ENCODE measurements around the gene SORCS2. TPM values are rescaled to one million over a fixed set of nuclear protein-coding genes. Genes with fewer than 3 reads are reported as not detected.

SORCS2 gene
- polyA plus RNA-seq, 3 donors, result 0.46 to 0.55 TPM; not detected in 1

GRCh38 chr4:7297374-7297773 lies 105.0 kb downstream of the SORCS2 start:
- TF ChIP-seq CTCF (IDR thresholded peaks at IDR 0.05), result no peak

GRCh38 chr4:7297881-7298280 lies 105.5 kb downstream of the SORCS2 start:
- H3K27ac Mint-ChIP-seq, result peak overlapping the region in 1 of 7 donors; percentile 15
- H3K27ac ChIP-seq (ENCODE audit: low read depth in 1 of 2, low read length in 2 of 2), result no peak overlapping the region
- H3K27me3 Mint-ChIP-seq (ENCODE audit: low read depth in 3 of 3), result peaks cover 9 to 19% (median 14%) of the 10 kb centered on the region in 3 donors
- H3K79me2 ChIP-seq (ENCODE audit: insufficient read depth, low read length), result no peaks in the 10 kb centered on the region
- H4K20me1 ChIP-seq (ENCODE audit: insufficient read depth, low read length), result no peaks in the 10 kb centered on the region
- no peaks in the 10 kb centered on the region for H3K4me1 Mint-ChIP-seq
- intact Hi-C loops (cut with micrococcal nuclease), result no loop called here
- H3K4me3 Mint-ChIP-seq, result no peak overlapping the region
- H3K36me3 ChIP-seq (replicated peaks in 1 of 2; ENCODE audit: control insufficient read depth in 1 of 2, insufficient read depth in 2 of 2, low read length in 2 of 2), result no peaks in the 10 kb centered on the region
- WGBS (ENCODE audit: insufficient coverage), result 82% methylated on average over 8 of the region's 8 CpGs
- no peak overlapping the region for H3K4me3 ChIP-seq (replicated peaks in 1 of 3; ENCODE audit: low read depth in 2 of 3, low read length in 3 of 3)
- H3K4me1 ChIP-seq (ENCODE audit: control insufficient read depth in 1 of 2, insufficient read depth in 2 of 2, low read length in 2 of 2), result no peaks in the 10 kb centered on the region
- no peaks in the 10 kb centered on the region for H3K27me3 ChIP-seq (ENCODE audit: control insufficient read depth in 2 of 2, insufficient read depth in 2 of 2, low read length in 2 of 2)
- DNase-seq, result no peak
- H3K36me3 Mint-ChIP-seq, result no peaks in the 10 kb centered on the region
- peaks cover 0 to 2% (median 0%) of the 10 kb centered on the region in 7 donors for H3K9me3 Mint-ChIP-seq
- no peaks in the 10 kb centered on the region for H3K9me3 ChIP-seq (replicated peaks in 1 of 2; ENCODE audit: control insufficient read depth in 1 of 2, insufficient read depth in 1 of 2, low read length in 2 of 2)
- no peak overlapping the region for H3K4me2 ChIP-seq (replicated peaks; ENCODE audit: extremely low read depth, low read length, poor library complexity, severe bottlenecking)
- no peak for TF ChIP-seq CTCF (IDR thresholded peaks at IDR 0.05)
- no peak overlapping the region for H2AFZ ChIP-seq (ENCODE audit: insufficient read depth, low read depth, low read length, poor library complexity, severe bottlenecking)
- no peak overlapping the region for H3K9ac ChIP-seq (ENCODE audit: insufficient read depth, low read length, poor library complexity, severe bottlenecking)

More at GRCh38 chr4:7297374-7297773, 105.0 kb downstream of the SORCS2 start:
- Mint-ChIP-seq H3K27ac (no peak overlapping the region), H3K27me3 (ENCODE audit: low read depth in 3 of 3) (peaks cover 7 to 19% (median 14%) of the 10 kb centered on the region in 3 donors), H3K36me3 (no peaks in the 10 kb centered on the region), H3K4me3 (no peak overlapping the region), H3K4me1 (no peaks in the 10 kb centered on the region), H3K9me3 (no peaks in the 10 kb centered on the region)
- Histone ChIP-seq H3K79me2 (ENCODE audit: insufficient read depth, low read length) (no peaks in the 10 kb centered on the region), H3K4me1 (ENCODE audit: control insufficient read depth in 1 of 2, insufficient read depth in 2 of 2, low read length in 2 of 2) (no peaks in the 10 kb centered on the region), H3K9ac (ENCODE audit: insufficient read depth, low read length, poor library complexity, severe bottlenecking) (no peak overlapping the region), H3K4me3 (replicated peaks in 1 of 3; ENCODE audit: low read depth in 2 of 3, low read length in 3 of 3) (no peak overlapping the region), H4K20me1 (ENCODE audit: insufficient read depth, low read length) (no peaks in the 10 kb centered on the region), H3K27me3 (ENCODE audit: control insufficient read depth in 2 of 2, insufficient read depth in 2 of 2, low read length in 2 of 2) (no peaks in the 10 kb centered on the region), H3K9me3 (replicated peaks in 1 of 2; ENCODE audit: control insufficient read depth in 1 of 2, insufficient read depth in 1 of 2, low read length in 2 of 2) (no peaks in the 10 kb centered on the region), H3K36me3 (replicated peaks in 1 of 2; ENCODE audit: control insufficient read depth in 1 of 2, insufficient read depth in 2 of 2, low read length in 2 of 2) (no peaks in the 10 kb centered on the region), H3K4me2 (replicated peaks; ENCODE audit: extremely low read depth, low read length, poor library complexity, severe bottlenecking) (no peak overlapping the region), H3K27ac (ENCODE audit: low read depth in 1 of 2, low read length in 2 of 2) (no peak overlapping the region), H2AFZ (ENCODE audit: insufficient read depth, low read depth, low read length, poor library complexity, severe bottlenecking) (no peak overlapping the region)
- intact Hi-C loops (cut with micrococcal nuclease), result no loop called here
- DNase-seq, result no peak
- 66% methylated on average over 7 of the region's 9 CpGs for WGBS (ENCODE audit: insufficient coverage)

Data from CD14-positive monocyte (primary cell).